T follicular helper cell (primary cell): ENCODE results near the gene PHF21A.
"Not testable (repeated sequence)": the region's sequence is repeated elsewhere in the genome, so short reads cannot be mapped to it uniquely, and the experiment has no call there.

Experiments used
- DNase-seq: peaks from one replicate; pipeline ENCODE4 v3.0.0-alpha.2; 2020; ENCODE audit warnings: low read depth

Gene PHF21A

DNA sequence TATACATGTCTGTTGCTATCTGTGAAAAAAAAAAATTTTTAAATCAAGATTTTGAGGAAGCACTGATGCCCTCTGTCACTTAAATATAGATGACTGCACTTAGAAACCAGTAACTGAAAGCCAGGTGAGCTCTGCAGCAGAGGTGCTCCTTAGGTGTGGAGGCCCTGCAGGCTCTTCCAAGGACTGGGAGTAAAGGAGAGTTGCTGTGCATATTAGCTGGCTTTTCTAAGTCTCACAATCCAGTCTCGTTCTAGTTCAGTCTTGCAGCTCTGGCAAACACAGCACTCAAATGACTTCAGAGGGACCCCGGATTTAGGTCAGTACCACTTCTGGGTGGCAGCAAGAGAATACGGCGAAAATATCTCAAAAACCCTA, 137.8 kb downstream of the PHF21A start:
- no peak for DNase-seq

DNA sequence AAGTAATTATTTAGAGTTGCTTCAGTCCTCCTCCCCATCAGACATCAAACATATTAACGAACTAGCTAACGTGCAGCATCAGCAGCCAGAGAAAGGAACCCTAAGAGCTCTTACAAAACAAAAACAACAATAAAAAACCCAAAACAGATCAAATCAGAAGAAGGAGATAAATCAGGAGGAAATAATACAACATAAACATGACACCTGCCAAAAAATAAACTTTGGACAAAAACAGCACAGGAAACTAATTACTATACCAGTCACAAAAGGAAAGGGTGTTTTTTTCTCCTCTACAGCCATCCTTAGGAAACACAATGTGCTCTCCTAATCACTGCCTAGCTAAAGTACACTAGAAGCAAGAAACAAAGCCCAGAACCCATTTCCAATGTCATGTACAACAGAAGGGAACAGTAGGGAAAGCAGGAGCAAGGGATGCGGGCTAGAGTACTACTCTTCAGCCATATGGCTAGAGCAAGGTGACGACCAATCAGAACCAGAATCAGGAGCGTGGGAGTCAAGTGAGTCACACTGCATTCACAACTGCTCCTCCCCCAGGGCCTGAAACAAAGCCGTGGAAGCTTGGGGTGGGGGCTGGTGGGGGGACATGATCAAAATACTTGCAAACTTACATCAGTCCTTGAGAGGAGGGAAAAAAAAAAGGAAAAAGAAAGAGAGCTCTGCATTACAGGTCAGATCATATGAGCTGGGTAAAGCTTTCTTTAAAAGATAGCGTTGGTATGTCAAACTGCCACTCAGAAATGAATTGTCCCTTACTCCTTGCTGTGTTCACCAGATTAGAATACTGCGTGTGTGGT, 138.4 kb downstream of the PHF21A start:
- DNase-seq, result no peak

DNA sequence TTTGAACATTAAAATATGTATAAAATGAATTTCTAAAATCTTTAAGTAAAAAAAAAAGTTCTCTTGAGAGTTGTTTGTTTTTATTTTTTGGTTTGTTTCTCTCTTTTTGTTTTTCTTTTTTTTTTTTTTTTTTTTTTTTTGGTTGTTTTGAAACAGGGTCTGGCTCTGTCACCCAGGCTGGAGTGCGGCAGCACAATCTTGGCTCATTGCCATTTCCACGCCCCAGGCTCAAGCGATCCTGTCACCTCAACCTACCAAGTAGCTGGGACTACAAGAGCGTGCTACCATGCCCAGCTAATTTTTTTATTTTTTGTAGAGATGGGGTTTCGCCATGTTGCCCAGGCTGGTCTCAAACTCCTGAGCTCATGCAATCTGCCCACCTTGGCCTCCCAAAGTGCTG, 139.4 kb downstream of the PHF21A start:
- DNase-seq, result not testable (repeated sequence)

DNA sequence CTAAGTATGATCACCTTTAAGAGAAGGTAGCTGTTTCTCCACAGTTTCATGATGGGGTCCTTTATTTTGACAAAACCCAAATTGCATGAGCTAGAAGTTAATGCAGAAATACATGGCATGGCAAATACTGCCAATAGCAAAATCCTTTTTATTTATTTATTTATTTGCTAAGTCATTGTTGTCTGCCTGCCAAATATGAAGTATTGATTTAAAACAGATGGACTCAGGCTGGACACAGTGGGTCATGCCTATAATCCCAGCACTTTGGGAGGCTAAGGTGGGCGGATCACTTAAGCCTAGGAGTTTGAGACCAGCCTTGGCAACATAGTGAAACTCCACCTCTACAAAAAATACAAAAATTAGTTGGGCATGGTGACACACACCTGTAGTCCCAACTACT, 146.4 kb downstream of the PHF21A start:
- DNase-seq, result no peak

DNA sequence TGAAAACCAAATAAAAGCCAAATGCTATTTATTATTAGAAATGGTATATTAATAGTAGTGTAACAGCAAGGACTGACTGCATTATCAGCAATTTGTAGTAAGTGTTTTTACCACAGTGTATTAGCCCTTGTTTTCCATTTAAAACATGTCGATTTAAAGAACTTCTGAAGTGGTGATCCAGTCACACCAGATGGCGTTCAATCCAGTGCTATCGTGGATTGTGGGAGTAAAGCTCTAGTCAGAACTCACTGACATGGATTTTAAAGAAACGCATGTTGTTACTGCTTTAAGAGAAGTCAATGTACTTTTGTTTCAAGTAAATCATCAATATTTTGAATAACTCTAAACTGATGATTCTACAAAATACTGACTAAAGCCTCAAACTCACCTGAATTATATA, 147.7 kb downstream of the PHF21A start:
- no peak for DNase-seq

DNA sequence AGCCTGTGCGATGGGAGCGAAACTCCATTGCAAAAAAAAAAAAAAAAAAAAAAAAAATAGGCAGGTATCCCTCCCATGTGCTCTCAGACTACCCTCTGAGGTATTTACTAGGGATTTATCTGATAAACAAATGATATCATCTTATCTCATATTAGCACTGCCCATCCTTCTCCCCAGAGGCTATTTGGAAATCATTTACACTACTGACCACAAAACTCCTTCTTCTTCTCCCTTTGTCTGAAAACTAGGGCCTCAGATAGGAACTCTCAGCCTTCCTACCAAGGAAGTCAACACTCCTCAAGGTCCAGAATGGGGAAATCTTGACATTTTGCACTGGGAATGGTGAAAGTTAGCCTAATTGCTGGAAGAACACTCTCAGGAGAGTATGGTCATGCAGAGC, 152.4 kb downstream of the PHF21A start:
- no peak for DNase-seq

DNA sequence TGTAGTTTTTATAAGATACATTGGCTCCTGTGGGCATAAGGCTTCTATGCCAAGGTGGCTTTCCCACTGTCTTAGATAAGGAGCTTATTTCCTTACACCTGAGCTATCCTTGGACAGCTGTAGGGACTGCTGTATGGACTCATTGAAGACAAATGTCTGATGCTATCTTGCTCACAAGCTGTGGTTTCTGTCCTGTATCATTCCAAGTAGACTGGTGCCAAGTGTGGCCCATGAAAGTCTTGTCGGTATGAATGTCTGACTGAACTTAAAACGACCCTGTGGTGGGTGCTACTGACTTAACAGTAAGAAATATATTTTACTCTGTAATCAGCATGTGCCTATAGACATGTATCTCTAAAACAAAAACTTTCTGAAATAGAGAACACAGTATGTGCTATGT, 153.7 kb downstream of the PHF21A start:
- DNase-seq, result no peak

DNA sequence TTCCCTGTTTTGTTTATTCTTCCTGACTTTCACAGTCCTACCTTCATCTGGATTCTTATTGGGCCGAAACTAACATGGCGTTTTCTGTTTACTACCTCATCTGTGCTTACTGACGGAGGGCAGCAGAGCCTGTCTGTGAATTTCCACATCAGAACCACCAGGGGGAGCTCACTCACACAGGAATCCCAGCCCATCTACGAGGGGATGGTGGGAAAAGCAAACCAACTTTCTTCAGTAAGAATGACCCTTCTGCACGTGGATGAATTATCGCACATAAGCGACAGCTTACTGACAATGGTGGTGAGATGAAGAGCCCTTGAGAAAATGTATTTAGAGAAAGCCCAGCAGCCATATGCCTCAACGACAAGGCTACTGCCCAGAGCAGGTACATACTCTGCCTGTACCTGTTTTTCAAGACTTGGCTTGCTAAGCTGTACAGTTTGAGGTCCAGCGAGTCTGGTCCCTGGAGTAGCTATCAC, 156.3 kb downstream of the PHF21A start:
- peak; percentile 47 for DNase-seq

DNA sequence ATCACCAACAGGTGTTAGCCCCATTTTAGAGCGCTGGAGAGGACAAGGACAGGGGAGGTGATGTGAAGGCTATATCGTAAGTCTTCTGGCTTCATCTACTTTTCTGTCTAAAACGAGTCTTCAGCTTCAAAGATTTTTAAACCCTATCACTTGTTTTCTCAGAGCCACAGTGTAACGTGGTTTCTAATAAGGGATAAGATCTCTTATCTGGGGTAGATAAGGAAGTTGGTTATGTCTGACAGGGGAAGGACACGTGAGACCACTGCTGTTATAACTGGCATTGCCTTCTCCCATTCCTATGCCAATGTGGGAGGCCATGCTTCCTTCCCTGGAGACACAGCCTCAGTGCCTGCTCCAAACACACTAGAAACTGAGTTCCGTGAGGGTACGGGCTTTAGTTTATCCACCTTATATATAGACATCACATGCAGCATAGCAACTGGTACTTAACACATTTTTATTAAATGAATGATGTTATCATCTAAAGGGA, 159.5 kb downstream of the PHF21A start:
- DNase-seq, result no peak

DNA sequence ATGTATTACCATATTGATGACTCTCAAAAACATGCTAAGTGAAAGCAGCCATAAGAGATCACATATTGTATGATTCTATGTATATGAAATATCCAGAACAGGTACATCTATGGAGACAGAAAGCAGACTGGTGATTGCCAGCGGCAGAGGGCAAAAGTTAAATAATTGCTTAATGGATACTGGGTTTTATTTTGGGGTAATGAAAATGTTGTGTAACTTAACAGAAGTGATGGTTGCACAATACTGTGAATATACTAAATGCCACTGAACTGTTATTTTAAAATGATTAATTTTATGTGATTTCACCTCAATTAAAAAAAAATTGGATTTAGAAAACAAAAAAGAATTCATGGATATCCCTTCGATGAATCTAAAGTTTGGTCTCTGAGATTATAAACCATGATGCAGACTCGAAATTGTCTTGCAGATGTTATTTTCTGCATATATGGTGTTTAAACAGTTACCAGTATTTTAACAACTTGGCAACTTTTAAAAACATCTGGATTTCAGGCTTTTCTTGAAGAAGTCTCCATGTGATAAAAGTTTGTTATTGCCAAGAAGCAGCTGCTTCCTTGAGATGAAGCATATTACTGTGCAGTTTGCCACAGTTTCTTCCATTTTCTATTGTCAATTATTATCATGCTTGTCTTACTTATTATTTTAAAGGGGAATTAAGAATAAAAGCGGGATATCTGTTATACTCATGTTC, 160.7 kb downstream of the PHF21A start:
- DNase-seq, result no peak

DNA sequence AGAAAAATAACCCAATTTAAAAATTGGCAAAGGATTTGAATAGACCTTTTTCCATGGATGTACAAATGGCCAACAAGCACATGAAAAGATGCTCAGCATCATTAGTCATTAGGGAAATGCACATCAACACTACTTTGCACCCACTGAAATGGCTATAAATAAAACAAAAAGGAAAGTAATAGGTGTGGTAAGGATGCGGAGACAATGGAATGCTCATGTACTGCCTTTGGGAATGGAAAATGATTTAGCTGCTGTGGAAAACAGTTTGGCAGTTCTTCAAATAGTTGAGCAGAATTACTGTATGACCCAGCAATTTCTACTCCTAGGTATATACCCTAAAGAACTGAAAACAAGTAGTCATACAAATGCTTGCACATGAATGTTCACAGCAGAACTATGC, 161.4 kb downstream of the PHF21A start:
- no peak for DNase-seq

DNA sequence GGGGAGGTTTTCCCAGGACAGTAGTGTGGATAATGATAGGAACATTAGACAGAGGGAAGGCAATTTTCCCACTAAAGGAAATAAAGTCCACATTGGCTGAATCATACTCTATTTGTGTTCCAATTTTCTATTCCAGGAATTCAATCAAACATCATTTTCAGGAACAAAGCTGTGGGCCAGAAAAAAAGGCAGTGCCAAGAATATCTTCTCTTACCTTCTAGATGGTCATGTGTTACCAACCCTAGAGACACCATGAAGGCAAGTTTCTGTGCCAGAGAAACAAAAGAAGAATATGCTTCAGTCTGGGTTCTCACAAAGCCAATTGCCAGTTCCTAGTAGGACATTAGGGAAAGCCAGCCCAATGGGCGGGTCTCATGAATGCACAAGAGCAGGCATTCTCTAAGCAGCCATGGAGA, 171.3 kb downstream of the PHF21A start:
- DNase-seq, result no peak

DNA sequence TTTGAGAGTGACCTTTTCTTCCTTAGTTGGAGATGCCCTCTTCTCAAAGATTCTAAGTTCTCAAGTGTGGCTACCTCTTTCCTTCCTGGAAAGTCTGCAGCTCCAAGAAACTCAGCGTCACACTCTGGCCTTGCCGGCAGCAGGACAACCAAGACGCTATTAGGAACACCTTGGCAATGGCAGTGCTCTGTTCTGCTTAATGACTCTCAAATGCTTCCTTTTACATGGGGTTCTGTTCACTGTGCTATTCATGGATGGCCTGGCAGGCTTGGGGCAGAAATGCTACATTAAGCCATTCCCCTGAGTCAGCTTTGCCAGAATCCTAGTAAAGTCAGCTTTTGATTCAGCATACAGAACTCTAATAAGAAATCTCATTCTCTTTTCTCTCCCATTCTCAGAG, 172.9 kb downstream of the PHF21A start:
- DNase-seq, result no peak

DNA sequence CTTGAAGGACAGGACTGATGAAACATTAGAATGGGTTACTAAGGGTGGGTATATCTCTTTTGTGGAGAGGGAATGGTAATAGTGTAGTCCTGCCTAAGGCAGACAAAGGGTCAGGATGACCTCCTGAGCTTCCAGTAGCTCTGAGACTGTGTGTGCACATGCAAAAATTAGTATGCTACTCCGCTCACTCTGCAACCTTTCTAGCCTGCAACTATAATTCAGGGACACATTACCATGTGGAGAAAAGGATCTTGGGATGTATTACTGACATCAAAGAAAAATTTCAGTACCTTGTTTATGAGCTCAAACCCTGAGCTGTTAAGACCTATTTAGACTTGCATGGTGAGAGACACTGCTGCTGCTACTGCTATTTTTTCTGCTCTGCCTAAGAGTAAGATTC, 173.4 kb downstream of the PHF21A start:
- no peak for DNase-seq

DNA sequence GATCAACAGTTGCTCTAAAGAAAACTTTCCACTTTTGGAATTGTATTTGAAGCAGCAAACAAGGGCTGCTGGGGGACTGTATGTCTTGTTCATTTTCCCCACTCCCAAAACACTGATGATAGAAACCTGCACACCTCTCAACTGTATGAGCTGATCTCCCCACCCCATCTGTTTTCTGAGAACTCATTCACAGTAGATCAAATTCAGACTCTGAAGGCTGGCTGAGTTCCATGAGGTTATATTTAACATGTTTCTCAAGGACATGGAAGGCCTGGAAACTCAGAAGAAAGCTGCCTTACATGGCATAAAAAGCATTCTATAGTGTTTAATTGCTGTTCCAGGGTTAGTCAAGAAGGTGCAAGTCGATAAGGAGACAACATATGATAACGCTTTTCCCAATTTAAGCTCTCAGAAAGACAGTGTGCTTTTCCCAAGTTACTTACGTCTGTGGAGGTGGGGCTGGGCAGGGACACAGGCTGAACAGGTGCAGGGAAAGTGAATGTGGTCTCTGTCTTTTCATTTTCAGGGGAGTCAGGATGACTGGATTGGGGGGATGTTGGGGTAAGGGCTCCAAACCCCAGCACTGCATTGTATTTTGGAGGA, 175.8 kb downstream of the PHF21A start:
- DNase-seq, result no peak

DNA sequence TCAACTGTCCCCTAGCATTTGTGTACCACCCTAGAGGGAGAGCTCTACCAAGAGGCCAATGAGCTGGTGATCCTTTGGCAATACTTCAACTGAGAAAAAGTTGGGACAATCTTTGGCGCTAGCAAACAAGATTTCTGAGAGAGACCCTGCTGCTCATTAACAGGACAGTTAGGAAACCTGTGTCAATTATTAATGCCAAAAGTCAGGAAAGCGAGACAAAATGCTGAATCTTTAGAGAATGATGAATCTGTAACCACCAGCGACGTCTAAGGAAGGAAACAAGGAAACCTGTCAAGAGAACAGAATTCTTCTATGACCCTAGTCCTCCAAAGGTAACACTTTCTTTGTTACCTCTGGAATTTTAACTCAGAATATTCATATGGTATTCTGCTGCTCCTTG, 178.9 kb downstream of the PHF21A start:
- DNase-seq, result no peak

DNA sequence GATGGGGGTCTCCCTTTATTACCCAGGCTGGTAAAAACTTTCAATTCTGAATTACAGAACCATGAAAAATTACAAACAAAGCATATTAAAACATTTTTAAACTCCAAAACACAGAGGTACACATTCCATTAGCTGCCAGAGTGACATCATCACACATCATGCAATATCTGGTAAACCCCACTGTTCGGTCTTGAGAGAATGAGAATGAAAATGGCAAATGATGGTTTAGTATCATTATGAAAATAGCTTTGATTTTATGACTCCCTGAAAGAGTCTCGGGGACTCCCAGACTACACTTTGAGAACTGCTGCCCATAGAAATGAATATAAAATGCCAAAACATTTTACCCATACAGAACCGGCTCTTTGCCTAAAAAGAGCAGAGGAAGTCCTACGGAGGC, 180.0 kb downstream of the PHF21A start:
- no peak for DNase-seq

DNA sequence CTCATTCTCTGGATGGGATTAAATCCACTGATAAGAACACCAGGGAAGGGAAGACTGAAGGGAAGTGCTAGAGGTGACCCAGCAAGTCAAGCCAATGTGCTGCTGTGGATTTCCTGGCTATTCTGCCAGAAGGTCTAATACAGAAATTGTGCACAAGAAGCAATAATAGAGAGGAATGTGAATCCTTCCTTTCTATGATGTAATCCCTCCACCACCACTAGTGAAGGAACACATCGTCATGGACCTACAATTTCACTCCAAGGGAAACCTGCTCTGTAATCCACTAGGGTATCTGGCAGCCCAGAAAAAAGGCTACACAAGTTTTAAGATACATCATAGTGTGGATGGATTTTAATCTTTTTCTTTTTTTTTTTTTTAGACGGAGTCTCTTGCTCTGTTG, 181.4 kb downstream of the PHF21A start:
- no peak for DNase-seq

DNA sequence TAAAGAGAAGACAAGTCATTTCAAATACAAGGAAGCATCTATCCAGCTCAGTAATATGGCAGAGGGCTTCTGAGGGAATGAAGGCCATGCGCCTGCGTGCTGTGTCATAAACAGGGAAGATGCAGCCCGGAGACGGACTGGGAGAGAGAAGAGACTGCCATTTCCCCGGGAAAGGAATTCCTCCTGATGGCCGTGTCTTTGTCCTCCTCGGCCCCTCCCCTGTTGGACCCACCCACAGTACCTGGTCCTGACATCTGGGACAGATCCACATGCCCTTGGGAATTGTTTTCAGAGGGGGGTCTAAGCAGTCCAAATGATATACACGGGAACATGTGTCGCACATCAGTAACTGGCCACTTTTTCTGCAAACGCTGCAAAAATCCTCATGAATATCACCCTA, 183.3 kb downstream of the PHF21A start:
- DNase-seq, result no peak

DNA sequence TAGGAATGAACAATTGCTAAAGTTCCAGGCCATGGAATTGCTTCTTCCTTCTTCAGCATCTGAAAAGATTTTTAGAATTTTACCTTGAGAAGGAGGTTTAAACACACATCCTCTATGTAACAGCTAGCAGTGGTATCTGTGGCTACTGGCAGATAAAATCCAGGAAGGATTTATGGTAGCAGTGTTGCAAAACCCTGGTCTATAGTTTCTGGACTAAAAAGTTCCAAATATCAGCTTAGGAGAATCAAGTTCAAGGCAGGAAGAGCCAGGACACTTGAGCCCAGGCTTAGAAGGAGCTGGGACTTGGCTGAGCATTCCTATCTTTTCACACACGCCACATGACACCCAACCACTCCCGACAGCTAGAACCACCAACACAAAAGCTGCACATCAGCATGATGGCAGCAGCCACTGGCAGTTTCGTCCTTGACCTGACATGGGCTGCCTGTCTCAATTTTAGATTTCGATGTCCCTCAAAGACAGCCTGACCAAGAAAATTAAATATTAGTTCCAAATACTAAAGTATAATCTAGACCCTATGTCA, 184.7 kb downstream of the PHF21A start:
- DNase-seq, result no peak

DNA sequence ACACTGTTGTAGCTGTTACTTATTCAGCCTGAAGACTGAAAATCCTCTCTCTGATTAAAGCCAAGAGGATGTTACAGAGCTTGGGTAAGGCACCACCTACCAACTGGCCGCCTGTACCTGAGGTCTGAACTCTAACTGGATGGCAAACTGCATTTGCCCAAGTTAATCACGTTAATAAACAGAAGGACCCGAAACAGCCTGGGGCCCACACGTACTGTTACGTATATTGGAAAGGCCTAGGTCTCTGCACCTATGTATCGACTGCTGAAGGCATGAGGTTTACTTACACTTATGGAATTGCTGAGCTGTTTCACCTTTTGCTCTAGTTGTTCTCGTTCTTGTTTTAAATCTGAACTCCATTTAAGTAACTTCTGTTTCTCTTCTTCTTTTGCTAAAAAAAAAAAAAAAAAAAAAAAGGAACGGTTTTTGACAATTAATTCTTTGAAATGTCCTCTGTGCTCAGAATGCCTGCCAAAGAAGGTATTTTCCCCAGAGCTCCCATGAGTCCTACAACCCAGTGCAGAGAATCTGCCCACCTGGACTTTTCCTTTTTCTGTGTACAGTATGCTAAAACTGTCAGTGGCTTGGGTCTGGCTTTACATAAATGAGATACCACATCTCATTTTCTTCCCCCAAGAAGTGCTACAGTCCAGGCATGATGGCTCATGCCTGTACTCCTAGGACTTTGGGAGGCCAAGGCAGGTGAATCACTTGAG, 185.7 kb downstream of the PHF21A start:
- no peak for DNase-seq
